Neuronal stem cell (in vitro differentiated cells): Measurements from ENCODE around the gene PDIA2.

Source experiments
- DNase-seq: peaks from one replicate; pipeline ENCODE4 v3.0.0-alpha.2; 2013; ENCODE audit warnings: low spot score
- H2AFZ ChIP-seq: one replicate; pipeline ENCODE4 v1.6.1; 2013; ENCODE audit warnings: mild to moderate bottlenecking, low read length, inconsistent platforms
- H2AK5ac ChIP-seq: 2 replicates; pipeline ENCODE4 v1.6.1; 2013; ENCODE audit warnings: low read depth, mild to moderate bottlenecking, inconsistent platforms, low read length, moderate library complexity, mixed read lengths
- H2BK120ac ChIP-seq: 2 replicates; pipeline ENCODE4 v1.6.1; 2013; ENCODE audit warnings: low read depth, mild to moderate bottlenecking, inconsistent platforms, low read length, moderate library complexity, mixed read lengths
- H2BK12ac ChIP-seq: one replicate; pipeline ENCODE4 v1.6.1; 2013; ENCODE audit warnings: low read length, inconsistent platforms
- H2BK15ac ChIP-seq: 2 replicates; pipeline ENCODE4 v1.6.1; 2013; ENCODE audit warnings: mild to moderate bottlenecking, low read length, inconsistent platforms, mixed read lengths
- H2BK5ac ChIP-seq: one replicate; pipeline ENCODE4 v1.6.1; 2013; ENCODE audit warnings: inconsistent platforms, mild to moderate bottlenecking, low read length, moderate library complexity
- H3K14ac ChIP-seq: one replicate; pipeline ENCODE4 v1.6.1; 2013; ENCODE audit warnings: low read length, inconsistent platforms
- H3K18ac ChIP-seq: 2 replicates; pipeline ENCODE4 v1.6.1; 2013; ENCODE audit warnings: low read length, inconsistent platforms
- H3K23ac ChIP-seq: 2 replicates; pipeline ENCODE4 v1.6.1; 2013; ENCODE audit warnings: low read depth, mild to moderate bottlenecking, mixed read lengths, low read length, inconsistent platforms; ENCODE audit not compliant: poor library complexity
- H3K27ac ChIP-seq: replicated peaks from 3 replicates; pipeline ENCODE4 v1.5.1; 2013; ENCODE audit warnings: low read length, inconsistent platforms
- H3K27me3 ChIP-seq, 3 experiments: 2 replicates each; pipeline ENCODE4 v1.6.1; 2013; ENCODE audit warnings: low read length in 3 of 3, mild to moderate bottlenecking in 2 of 3, inconsistent platforms in 1 of 3, low read depth in 1 of 3, mixed read lengths in 1 of 3, moderate library complexity in 1 of 3; ENCODE audit not compliant: control insufficient read depth in 3 of 3, insufficient read depth in 3 of 3
- H3K36me3 ChIP-seq, 2 donors: replicated peaks in 1 of 2; 2 replicates each; pipeline ENCODE4 v1.6.1; 2013; ENCODE audit warnings: low read length in 2 of 2; ENCODE audit not compliant: control insufficient read depth in 2 of 2, insufficient read depth in 2 of 2
- H3K4ac ChIP-seq: 2 replicates; pipeline ENCODE4 v1.6.1; 2013; ENCODE audit warnings: inconsistent platforms, mild to moderate bottlenecking, low read length, moderate library complexity
- H3K4me1 ChIP-seq, 2 donors: 1 replicate in 1 of 2; 2 replicates in 1 of 2; pipeline ENCODE4 v1.6.1; 2013; ENCODE audit warnings: low read length in 2 of 2, low read depth in 1 of 2; ENCODE audit not compliant: control insufficient read depth in 2 of 2, insufficient read depth in 1 of 2
- H3K4me2 ChIP-seq: one replicate; pipeline ENCODE4 v1.6.1; 2013; ENCODE audit warnings: mild to moderate bottlenecking, low read length, inconsistent platforms; ENCODE audit not compliant: insufficient read depth, poor library complexity, severe bottlenecking
- H3K4me3 ChIP-seq, 2 donors: 2 replicates each; pipeline ENCODE4 v1.5.1; 2013; ENCODE audit warnings: low read length in 2 of 2, mild to moderate bottlenecking in 2 of 2, inconsistent platforms in 1 of 2, moderate library complexity in 1 of 2
- H3K79me1 ChIP-seq: one replicate; pipeline ENCODE4 v1.6.1; 2013; ENCODE audit warnings: low read depth, mild to moderate bottlenecking, inconsistent platforms, low read length, moderate library complexity
- H3K9ac ChIP-seq: one replicate; pipeline ENCODE4 v1.6.1; 2013; ENCODE audit warnings: mild to moderate bottlenecking, low read depth, low read length, inconsistent platforms; ENCODE audit not compliant: poor library complexity
- H3K9me3 ChIP-seq, 2 donors: replicated peaks in 1 of 2; 2 replicates each; pipeline versions ENCODE3 to v1.6.1; 2013; ENCODE audit warnings: low read length in 2 of 2, mild to moderate bottlenecking in 2 of 2, inconsistent platforms in 1 of 2, low read depth in 1 of 2, mixed read lengths in 1 of 2, moderate library complexity in 1 of 2; ENCODE audit not compliant: control insufficient read depth in 2 of 2, insufficient read depth in 1 of 2
- H4K8ac ChIP-seq: one replicate; pipeline ENCODE4 v1.6.1; 2013; ENCODE audit warnings: low read depth, mild to moderate bottlenecking, inconsistent platforms, low read length, moderate library complexity
- H4K91ac ChIP-seq: one replicate; pipeline ENCODE4 v1.6.1; 2013; ENCODE audit warnings: low read length, low read depth, mild to moderate bottlenecking, inconsistent platforms; ENCODE audit not compliant: poor library complexity
- WGBS, 2 donors: extraction: QIAGEN DNeasy Blood & Tissue Kit; methylation state at CpG; one replicate each; pipeline ENCODE4 v1.1.7; 2013; ENCODE audit warnings: missing lambda C conversion rate in 2 of 2, mixed read lengths in 1 of 2; ENCODE audit not compliant: insufficient read length in 2 of 2, insufficient replicate concordance in 1 of 2; ENCODE audit errors: extremely low coverage in 2 of 2; 5-methylcytosine and 5-hydroxymethylcytosine counted together

Gene PDIA2

GRCh38 chr16:240559-240958 is 42.4 kb upstream of the PDIA2 start:
- Histone ChIP-seq H3K4ac (no peak overlapping the region), H3K4me1 (no peaks in the 10 kb centered on the region), H3K9me3 (no peaks in the 10 kb centered on the region), H3K18ac (no peak overlapping the region), H3K79me1 (peaks cover 15% of the 10 kb centered on the region), H3K23ac (no peak overlapping the region), H3K9ac (no peak overlapping the region), H2BK5ac (no peak overlapping the region), H3K14ac (no peak overlapping the region), H3K4me3 (no peak overlapping the region), H2AK5ac (no peak overlapping the region), H3K27me3 (no peaks in the 10 kb centered on the region), H2AFZ (no peak overlapping the region), H2BK15ac (no peak overlapping the region), H3K4me2 (no peak overlapping the region), H4K91ac (no peak overlapping the region), H3K27ac (no peak overlapping the region), H4K8ac (no peak overlapping the region), H3K36me3 (peaks cover 5 to 18% of the 10 kb centered on the region in 2 donors), H2BK120ac (no peak overlapping the region), H2BK12ac (no peak overlapping the region)
- no peak for DNase-seq
- WGBS, 2 donors = no CpG with 5 or more reads among the region's 8 CpGs

GRCh38 chr16:242281-242680 is 40.7 kb upstream of the PDIA2 start:
- no peaks in the 10 kb centered on the region for H3K4me1 ChIP-seq
- no peak overlapping the region for H3K14ac ChIP-seq
- H3K27me3 ChIP-seq = no peaks in the 10 kb centered on the region
- no peak overlapping the region for H4K8ac ChIP-seq
- H3K4me3 ChIP-seq = no peak overlapping the region
- no peak overlapping the region for H2AFZ ChIP-seq
- H2BK15ac ChIP-seq = no peak overlapping the region
- H2BK12ac ChIP-seq = no peak overlapping the region
- no peak overlapping the region for H3K27ac ChIP-seq
- H2BK120ac ChIP-seq = no peak overlapping the region
- peaks cover 3 to 14% of the 10 kb centered on the region in 2 donors for H3K36me3 ChIP-seq
- H3K18ac ChIP-seq = no peak overlapping the region
- no peaks in the 10 kb centered on the region for H3K9me3 ChIP-seq
- no peak overlapping the region for H2BK5ac ChIP-seq
- no peak overlapping the region for H3K4me2 ChIP-seq
- no CpG with 5 or more reads among the region's 10 CpGs for WGBS, 2 donors
- H3K9ac ChIP-seq = no peak overlapping the region
- no peak for DNase-seq
- H3K23ac ChIP-seq = no peak overlapping the region
- no peak overlapping the region for H3K4ac ChIP-seq
- peaks cover 15% of the 10 kb centered on the region for H3K79me1 ChIP-seq
- no peak overlapping the region for H2AK5ac ChIP-seq
- no peak overlapping the region for H4K91ac ChIP-seq

GRCh38 chr16:243348-243747 is 39.6 kb upstream of the PDIA2 start:
- Histone ChIP-seq H3K18ac (no peak overlapping the region), H3K36me3 (peaks cover 1 to 13% of the 10 kb centered on the region in 2 donors), H3K23ac (no peak overlapping the region), H3K4me1 (no peaks in the 10 kb centered on the region), H2AFZ (no peak overlapping the region), H4K91ac (no peak overlapping the region), H2BK5ac (no peak overlapping the region), H4K8ac (no peak overlapping the region), H2AK5ac (no peak overlapping the region), H3K79me1 (peaks cover 13% of the 10 kb centered on the region), H2BK15ac (no peak overlapping the region), H3K4ac (no peak overlapping the region), H3K27me3 (peaks cover 0 to 2% (median 0%) of the 10 kb centered on the region in 3 experiments), H3K9ac (no peak overlapping the region), H3K4me3 (no peak overlapping the region), H3K27ac (no peak overlapping the region), H3K14ac (no peak overlapping the region), H2BK12ac (no peak overlapping the region), H2BK120ac (no peak overlapping the region), H3K4me2 (no peak overlapping the region), H3K9me3 (no peaks in the 10 kb centered on the region)
- DNase-seq = no peak
- no CpG with 5 or more reads among the region's 4 CpGs for WGBS, 2 donors

GRCh38 chr16:245105-245504 is 37.9 kb upstream of the PDIA2 start:
- no CpG with 5 or more reads among the region's 9 CpGs for WGBS, 2 donors
- no peak overlapping the region for H2BK15ac ChIP-seq

More at GRCh38 chr16:245105-245504, 37.9 kb upstream of the PDIA2 start:
- H2BK12ac ChIP-seq = no peak overlapping the region
- no peak overlapping the region for H2BK120ac ChIP-seq
- H3K9ac ChIP-seq = no peak overlapping the region
- no peak overlapping the region for H3K4me3 ChIP-seq
- H2AFZ ChIP-seq = no peak overlapping the region
- H4K8ac ChIP-seq = no peak overlapping the region
- no peak overlapping the region for H3K14ac ChIP-seq
- no peak overlapping the region for H4K91ac ChIP-seq
- H3K4me1 ChIP-seq = peaks cover 0 to 2% of the 10 kb centered on the region in 2 donors
- H3K79me1 ChIP-seq = peaks cover 16% of the 10 kb centered on the region
- H3K9me3 ChIP-seq = no peaks in the 10 kb centered on the region
- no peak overlapping the region for H3K27ac ChIP-seq
- peaks cover 5 to 28% of the 10 kb centered on the region in 2 donors for H3K36me3 ChIP-seq
- H3K4me2 ChIP-seq = no peak overlapping the region
- H2BK5ac ChIP-seq = no peak overlapping the region
- H3K27me3 ChIP-seq = peaks cover 0 to 2% (median 0%) of the 10 kb centered on the region in 3 experiments
- H2AK5ac ChIP-seq = no peak overlapping the region
- H3K4ac ChIP-seq = no peak overlapping the region
- no peak overlapping the region for H3K18ac ChIP-seq
- no peak for DNase-seq
- no peak overlapping the region for H3K23ac ChIP-seq
